ENCODE results near the gene ERGIC3.

Gene ERGIC3

GRCh38 chr20:35541783-35542662 is at the start of gene ERGIC3:
ERGIC3 (plus strand) TSS chr20:35542078; CDS start chr20:35542098, 20 bp downstream.
- intact Hi-C loops (cut with DNase I) = loop anchor here (5.0 kb wide), 1 partner anchor 120 kb away; the partner anchor contains the start of genes CPNE1 and RBM12
- DNase-seq = peak; percentile 90 to 99 (median 95)

- DNase-seq = peak in 1 of 10 donors; percentile 28
- intact Hi-C loops (cut with DNase I) = no loop called here
Measured at GRCh38 chr20:35492352-35492751, 49.5 kb upstream of the ERGIC3 start.

GRCh38 chr20:35496481-35496880 is 45.4 kb upstream of the ERGIC3 start:
- DNase-seq = peak in 1 of 10 donors; percentile 77
- intact Hi-C loops (cut with DNase I) = no loop called here

GRCh38 chr20:35497320-35497719 is 44.6 kb upstream of the ERGIC3 start:
- intact Hi-C loops (cut with DNase I) = no loop called here

GRCh38 chr20:35497780-35498189 is 44.1 kb upstream of the ERGIC3 start:
- peak; percentile 47 to 95 (median 67) for DNase-seq
- intact Hi-C loops (cut with DNase I) = no loop called here

More at GRCh38 chr20:35497320-35497719, 44.6 kb upstream of the ERGIC3 start:
- peak in 1 of 10 donors; percentile 20 for DNase-seq

GRCh38 chr20:35499271-35499670 is 42.6 kb upstream of the ERGIC3 start:
- DNase-seq = no peak
- intact Hi-C loops (cut with DNase I) = no loop called here

- intact Hi-C loops (cut with DNase I) = no loop called here
- no peak for DNase-seq
Measured at GRCh38 chr20:35502352-35502751, 39.5 kb upstream of the ERGIC3 start.

- intact Hi-C loops (cut with DNase I) = no loop called here
- DNase-seq = peak in 1 of 10 donors; percentile 48
Measured at GRCh38 chr20:35503281-35503680, 38.6 kb upstream of the ERGIC3 start.

- intact Hi-C loops (cut with DNase I) = no loop called here
- DNase-seq = peak in 8 of 10 donors; percentile 15 to 90 (median 34)
Measured at GRCh38 chr20:35503841-35504561, 37.9 kb upstream of the ERGIC3 start.

GRCh38 chr20:35504751-35505150 is 37.1 kb upstream of the ERGIC3 start:
- intact Hi-C loops (cut with DNase I) = no loop called here
- peak in 1 of 10 donors; percentile 12 for DNase-seq

- peak in 1 of 10 donors; percentile 5 for DNase-seq
- intact Hi-C loops (cut with DNase I) = no loop called here
Measured at GRCh38 chr20:35506179-35506578, 35.7 kb upstream of the ERGIC3 start.

GRCh38 chr20:35506872-35507638 is 34.8 kb upstream of the ERGIC3 start:
- DNase-seq = peak in 1 of 10 donors; percentile 5
- intact Hi-C loops (cut with DNase I) = no loop called here

GRCh38 chr20:35508493-35509218 is 33.2 kb upstream of the ERGIC3 start:
- intact Hi-C loops (cut with DNase I) = no loop called here
- peak in 1 of 10 donors; percentile 47 for DNase-seq

GRCh38 chr20:35510951-35511735 is 30.7 kb upstream of the ERGIC3 start:
- intact Hi-C loops (cut with DNase I) = no loop called here

GRCh38 chr20:35511814-35512420 is 30.0 kb upstream of the ERGIC3 start:
- intact Hi-C loops (cut with DNase I) = no loop called here
- DNase-seq = peak in 7 of 10 donors; percentile 23 to 89 (median 59)

More at GRCh38 chr20:35510951-35511735, 30.7 kb upstream of the ERGIC3 start:
- peak in 1 of 10 donors; percentile 72 for DNase-seq

- intact Hi-C loops (cut with DNase I) = no loop called here
Measured at GRCh38 chr20:35514371-35514932, 27.4 kb upstream of the ERGIC3 start.

GRCh38 chr20:35515341-35515740 is 26.5 kb upstream of the ERGIC3 start:
- intact Hi-C loops (cut with DNase I) = no loop called here
- DNase-seq = no peak

More at GRCh38 chr20:35514371-35514932, 27.4 kb upstream of the ERGIC3 start:
- no peak for DNase-seq
